CD4-positive, CD25-positive, alpha-beta regulatory T cell (primary cell): Measurements from ENCODE around the gene TUBB. TPM values are rescaled to one million over a fixed set of nuclear protein-coding genes. Genes with fewer than 3 reads are reported as not detected.

Experiments
- ATAC-seq, 2 donors: fragments of 150-1000 bp; cut with Tn5 transposase; one replicate each; pipeline ENCODE4 v1.10.0; 2021; ENCODE audit warnings: low read depth in 2 of 2, moderate number of reproducible peaks in 2 of 2, moderate library complexity in 1 of 2
- DNase-seq, 3 donors: peaks; one replicate each; pipeline versions ENCODE4 v3.0.0 to v3.0.0-alpha.2; 2012 to 2022; ENCODE audit warnings: mixed read lengths in 1 of 3
- H3K27ac ChIP-seq: one replicate; pipeline ENCODE4 v1.7.0; 2013; ENCODE audit warnings: mild to moderate bottlenecking, low read length; ENCODE audit not compliant: insufficient read depth, poor library complexity, severe bottlenecking
- H3K27me3 ChIP-seq: one replicate; pipeline ENCODE4 v1.7.0; 2013; ENCODE audit warnings: low read length; ENCODE audit not compliant: control insufficient read depth, insufficient read depth
- H3K36me3 ChIP-seq: one replicate; pipeline ENCODE4 v1.7.0; 2013; ENCODE audit warnings: mild to moderate bottlenecking, low read length, moderate library complexity; ENCODE audit not compliant: control insufficient read depth, insufficient read depth
- H3K4me1 ChIP-seq: 2 replicates; pipeline ENCODE4 v1.7.0; 2013; ENCODE audit warnings: mild to moderate bottlenecking, low read length; ENCODE audit not compliant: insufficient read depth, control insufficient read depth, poor library complexity, severe bottlenecking
- H3K4me3 ChIP-seq: one replicate; pipeline ENCODE4 v1.7.0; 2013; ENCODE audit warnings: low read depth, mild to moderate bottlenecking, low read length, moderate library complexity
- H3K9me3 ChIP-seq, 2 experiments: 1 replicate in 1 of 2; 2 replicates in 1 of 2; pipeline ENCODE4 v1.7.0; 2013; ENCODE audit warnings: low read length in 2 of 2, mild to moderate bottlenecking in 1 of 2, moderate library complexity in 1 of 2; ENCODE audit not compliant: control insufficient read depth in 2 of 2
- H3K27ac Mint-ChIP-seq, 3 donors: one replicate each; pipeline ENCODE4 v1.8.0; 2020 to 2022; ENCODE audit warnings: mild to moderate bottlenecking in 3 of 3, mixed read lengths in 3 of 3, moderate library complexity in 2 of 3
- H3K27me3 Mint-ChIP-seq: one replicate; pipeline ENCODE4 v1.8.0; 2022; ENCODE audit warnings: mild to moderate bottlenecking, mixed read lengths
- H3K36me3 Mint-ChIP-seq: one replicate; pipeline ENCODE4 v1.8.0; 2020; ENCODE audit warnings: mixed read lengths
- H3K4me1 Mint-ChIP-seq, 4 donors: one replicate each; pipeline ENCODE4 v1.8.0; 2020 to 2022; ENCODE audit warnings: mixed read lengths in 4 of 4, mild to moderate bottlenecking in 1 of 4
- H3K4me3 Mint-ChIP-seq, 4 donors: one replicate each; pipeline ENCODE4 v1.8.0; 2020 to 2022; ENCODE audit warnings: mild to moderate bottlenecking in 4 of 4, mixed read lengths in 4 of 4, moderate library complexity in 3 of 4
- H3K9me3 Mint-ChIP-seq, 7 donors: one replicate each; pipeline ENCODE4 v1.8.0; 2020 to 2022; ENCODE audit warnings: mixed read lengths in 7 of 7, mild to moderate bottlenecking in 3 of 7, moderate library complexity in 2 of 7
- polyA plus RNA-seq, 4 donors: library from polyadenylated mRNA; unstranded; fragments of 300-500 nt; fragmentation: Illumina TruSeq; gene quantifications; one replicate each; pipeline ENCODE4 v1.2.3, GENCODE V29; 2021
- total RNA-seq: library from RNA; stranded (reverse); gene quantifications from one replicate; pipeline ENCODE4 v1.2.3, GENCODE V29; 2022

The TUBB gene
- total and polyA plus RNA-seq, 5 donors from 2014 or later: 119 to 158 (median 134) TPM

DNA sequence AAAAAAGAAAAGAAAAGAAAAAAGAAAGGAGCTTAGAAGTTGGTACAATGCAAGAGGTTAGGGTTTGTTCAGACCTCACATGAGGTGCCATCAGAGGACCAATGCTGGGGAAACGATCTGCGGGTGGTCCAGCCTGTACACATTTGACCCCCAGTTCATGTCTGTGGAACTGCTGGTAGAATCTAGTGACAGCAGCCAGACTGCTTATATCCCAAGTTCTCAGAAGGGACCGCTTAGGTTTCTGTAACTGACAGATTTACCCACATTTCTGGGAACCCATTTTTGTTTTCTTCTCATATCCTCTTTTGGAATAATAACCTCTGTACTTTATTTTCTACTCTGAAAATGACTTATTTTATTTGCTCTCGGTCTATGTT lies 38.4 kb upstream of the TUBB start:
- Mint-ChIP-seq H3K36me3 (peaks cover 48% of the 10 kb centered on the region), H3K4me1 (peaks cover 11 to 40% (median 15%) of the 10 kb centered on the region in 4 donors), H3K27me3 (peaks cover 5% of the 10 kb centered on the region), H3K4me3 (peak overlapping the region; percentile 95 to 100 (median 96)), H3K27ac (peak overlapping the region; percentile 93 to 98 (median 96)), H3K9me3 (peaks cover 0 to 6% (median 0%) of the 10 kb centered on the region in 7 donors)
- peaks cover 24% of the 10 kb centered on the region for H3K36me3 ChIP-seq
- peak overlapping the region; percentile 89 for H3K4me3 ChIP-seq
- no peaks in the 10 kb centered on the region for H3K9me3 ChIP-seq
- peak overlapping the region; percentile 96 for H3K27ac ChIP-seq
- peaks cover 54% of the 10 kb centered on the region for H3K4me1 ChIP-seq
- ATAC-seq: peak; percentile 3
- no peak for DNase-seq
- no peaks in the 10 kb centered on the region for H3K27me3 ChIP-seq

DNA sequence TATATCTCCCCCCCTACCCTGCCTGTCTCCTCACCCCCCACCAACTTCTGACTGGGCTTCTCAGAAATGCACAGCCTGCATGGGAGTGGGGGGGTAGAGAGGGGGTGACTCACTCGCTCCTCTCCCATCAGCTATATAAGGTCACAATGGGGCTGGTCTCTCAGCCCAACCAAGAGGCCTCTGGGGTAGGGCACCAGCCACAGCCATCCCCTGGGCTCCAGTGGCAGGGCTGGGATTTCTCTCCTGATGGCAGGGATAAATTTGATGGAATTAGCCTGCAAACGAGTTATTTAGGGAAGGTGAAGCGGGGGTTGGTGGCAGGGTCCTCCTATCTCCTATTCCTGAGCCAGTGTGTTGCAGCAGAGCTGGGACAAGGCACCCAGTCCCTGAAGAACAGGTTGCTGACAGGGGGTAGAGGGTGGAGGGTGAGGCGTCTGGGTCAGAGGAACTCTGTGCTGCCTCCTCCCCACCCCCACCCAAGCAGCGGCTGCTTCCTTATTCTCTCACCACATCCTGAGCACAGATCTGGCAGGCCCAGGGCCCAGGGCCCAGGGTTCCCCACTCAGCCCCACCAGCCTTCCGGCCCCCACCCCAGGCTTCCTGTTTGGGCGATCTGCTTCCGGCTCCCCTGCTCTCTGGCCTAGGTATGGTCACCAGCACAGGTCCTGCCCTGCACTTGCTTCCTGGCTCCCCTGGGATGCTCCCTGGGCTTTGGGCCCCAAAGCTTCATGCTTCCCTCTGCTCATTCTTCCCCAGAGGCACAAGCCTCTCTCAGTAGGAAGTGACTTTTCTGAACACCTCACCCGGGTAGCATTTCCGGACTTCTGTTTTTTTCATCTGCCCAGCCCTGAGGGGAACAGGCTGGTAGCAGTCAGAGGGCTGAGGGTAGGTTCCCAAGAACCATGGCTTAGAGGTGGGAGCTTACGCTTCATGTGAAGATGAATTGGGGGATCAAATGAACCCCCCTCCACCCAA lies 37.7 kb upstream of the TUBB start:
- H3K9me3 ChIP-seq: no peaks in the 10 kb centered on the region
- H3K27ac ChIP-seq: peak overlapping the region; percentile 96
- peaks cover 18% of the 10 kb centered on the region for H3K36me3 ChIP-seq
- Mint-ChIP-seq H3K27me3 (peaks cover 5% of the 10 kb centered on the region), H3K27ac (peak overlapping the region; percentile 93 to 98 (median 96)), H3K9me3 (peaks cover 0 to 6% (median 0%) of the 10 kb centered on the region in 7 donors), H3K4me3 (peak overlapping the region; percentile 95 to 100 (median 96)), H3K4me1 (peaks cover 11 to 37% (median 14%) of the 10 kb centered on the region in 4 donors), H3K36me3 (peaks cover 45% of the 10 kb centered on the region)
- H3K4me3 ChIP-seq: peak overlapping the region; percentile 89
- no peaks in the 10 kb centered on the region for H3K27me3 ChIP-seq
- ATAC-seq (peak; percentile 71 to 73), DNase-seq (peak; percentile 82 to 96 (median 90))
- H3K4me1 ChIP-seq: peaks cover 58% of the 10 kb centered on the region

DNA sequence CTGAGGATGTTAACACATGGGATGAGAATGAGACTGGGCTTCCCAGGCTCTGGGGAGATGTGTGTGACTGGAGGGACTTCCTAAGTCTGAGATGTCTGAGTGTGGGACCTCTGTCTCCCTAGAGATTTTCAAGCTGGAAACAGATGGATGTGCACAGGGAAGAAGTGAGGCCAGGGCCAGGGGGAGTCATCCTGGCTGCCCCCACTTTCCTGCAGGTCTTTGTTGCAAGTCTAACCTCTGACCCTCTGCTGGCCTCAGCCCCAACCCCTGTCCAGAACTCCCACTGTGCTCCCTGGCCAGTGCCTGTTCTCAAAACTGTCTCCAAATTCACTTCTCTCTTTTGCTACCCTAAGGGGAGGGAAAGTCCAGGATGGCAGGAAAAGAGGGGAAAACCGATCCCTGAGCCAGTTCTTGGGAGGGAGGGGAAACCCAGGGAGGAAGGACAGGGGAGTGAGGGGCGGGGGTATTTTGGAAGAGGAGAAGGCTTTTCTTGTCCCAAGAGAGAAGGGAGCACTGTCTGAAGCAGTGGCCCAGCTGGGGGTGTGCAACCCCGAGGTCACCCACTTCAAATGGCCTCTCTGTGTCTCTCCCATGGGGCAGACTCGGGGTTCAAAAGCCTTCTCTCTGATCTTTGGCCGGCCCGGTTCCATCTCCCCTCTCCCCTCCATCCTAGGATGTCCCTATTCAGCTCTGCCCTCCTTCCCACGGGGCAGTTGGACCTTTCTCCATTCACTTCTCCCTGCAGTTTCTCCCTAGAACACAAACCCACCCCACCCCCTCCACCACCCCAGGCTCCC lies 36.8 kb upstream of the TUBB start:
- peaks cover 10% of the 10 kb centered on the region for H3K36me3 ChIP-seq
- no peaks in the 10 kb centered on the region for H3K9me3 ChIP-seq
- peaks cover 5% of the 10 kb centered on the region for H3K27me3 Mint-ChIP-seq
- peak overlapping the region; percentile 93 to 98 (median 96) for H3K27ac Mint-ChIP-seq
- peak overlapping the region; percentile 95 to 100 (median 96) for H3K4me3 Mint-ChIP-seq
- no peak for DNase-seq
- ATAC-seq: no peak
- H3K4me3 ChIP-seq: peak overlapping the region; percentile 89
- H3K36me3 Mint-ChIP-seq: peaks cover 45% of the 10 kb centered on the region
- H3K9me3 Mint-ChIP-seq: peaks cover 0 to 6% (median 0%) of the 10 kb centered on the region in 7 donors
- H3K27me3 ChIP-seq: no peaks in the 10 kb centered on the region
- H3K27ac ChIP-seq: peak overlapping the region; percentile 96
- peaks cover 11 to 47% (median 19%) of the 10 kb centered on the region in 4 donors for H3K4me1 Mint-ChIP-seq
- H3K4me1 ChIP-seq: peaks cover 68% of the 10 kb centered on the region

DNA sequence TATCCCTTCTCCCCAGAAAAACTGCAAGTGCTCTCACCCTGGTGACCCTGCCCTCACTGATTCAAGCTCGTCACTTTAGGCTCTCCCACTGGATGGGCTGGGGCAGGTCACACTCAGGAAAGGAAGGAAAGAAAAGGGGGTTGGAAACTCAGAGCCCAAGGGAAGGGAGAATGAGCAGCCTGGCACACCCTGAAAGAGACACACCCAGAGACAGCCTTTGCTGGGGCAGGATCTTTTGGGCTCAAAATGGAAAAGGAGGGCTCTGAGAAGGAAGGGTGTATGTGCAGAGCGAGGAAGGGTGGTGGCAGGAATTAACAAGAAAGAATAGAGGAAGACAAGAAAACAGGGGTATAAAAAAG lies 36.2 kb upstream of the TUBB start:
- H3K36me3 Mint-ChIP-seq: peaks cover 43% of the 10 kb centered on the region

DNA sequence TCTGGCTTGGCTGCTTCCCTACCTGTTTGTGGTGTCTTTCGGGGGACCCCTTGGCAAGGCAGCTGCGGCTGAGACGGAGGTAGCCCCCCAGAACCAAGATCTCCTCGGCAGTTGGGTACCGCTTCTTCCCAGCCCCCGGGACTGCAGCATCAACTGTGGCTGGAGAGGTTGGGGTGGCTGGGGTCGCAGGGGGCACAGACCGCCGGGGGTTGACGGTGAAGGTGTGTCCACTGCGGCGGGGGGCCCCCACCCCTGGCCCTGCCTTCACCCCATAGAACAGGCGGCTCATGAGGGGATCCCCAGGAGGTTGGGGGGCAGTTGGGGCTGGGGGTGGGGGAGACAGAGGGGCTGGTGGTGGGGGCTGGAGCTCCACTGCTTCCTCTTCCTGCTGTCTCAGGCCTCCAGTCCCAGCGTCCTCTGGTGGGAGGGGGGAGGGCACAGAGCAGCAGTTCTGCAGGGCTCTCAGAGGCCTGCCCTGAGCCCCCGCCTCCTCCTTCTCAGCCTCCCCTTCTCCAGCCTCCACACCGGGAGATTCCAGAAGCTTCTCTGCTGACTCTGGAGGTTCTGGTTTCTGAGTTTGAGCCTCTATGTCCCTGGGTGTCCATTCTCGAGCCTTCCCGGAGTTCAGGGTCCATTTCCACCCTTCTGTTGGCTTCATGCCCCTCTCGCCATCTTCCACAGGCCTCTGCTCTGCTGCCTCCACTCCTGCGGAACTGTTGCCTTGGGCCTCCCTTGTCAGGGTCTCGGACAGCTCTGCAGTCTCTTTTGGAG lies 35.6 kb upstream of the TUBB start:
- peak overlapping the region; percentile 95 to 100 (median 96) for H3K4me3 Mint-ChIP-seq
- H3K4me1 ChIP-seq: peaks cover 73% of the 10 kb centered on the region
- no peaks in the 10 kb centered on the region for H3K27me3 ChIP-seq
- peaks cover 0 to 6% (median 0%) of the 10 kb centered on the region in 7 donors for H3K9me3 Mint-ChIP-seq
- H3K9me3 ChIP-seq: no peaks in the 10 kb centered on the region
- no peak for ATAC-seq
- H3K27ac ChIP-seq: peak overlapping the region; percentile 96
- peaks cover 5% of the 10 kb centered on the region for H3K27me3 Mint-ChIP-seq
- DNase-seq: peak; percentile 36 to 80 (median 41)
- peaks cover 5% of the 10 kb centered on the region for H3K36me3 ChIP-seq
- H3K27ac Mint-ChIP-seq: peak overlapping the region; percentile 98 to 99 (median 98)
- H3K4me1 Mint-ChIP-seq: peaks cover 5 to 48% (median 21%) of the 10 kb centered on the region in 4 donors
- H3K36me3 Mint-ChIP-seq: peaks cover 40% of the 10 kb centered on the region
- H3K4me3 ChIP-seq: peak overlapping the region; percentile 97

More for the DNA sequence above, 36.2 kb upstream of the TUBB start:
- Histone ChIP-seq H3K9me3 (no peaks in the 10 kb centered on the region), H3K36me3 (peaks cover 5% of the 10 kb centered on the region), H3K4me1 (peaks cover 73% of the 10 kb centered on the region), H3K27ac (peak overlapping the region; percentile 96), H3K27me3 (no peaks in the 10 kb centered on the region), H3K4me3 (peak overlapping the region; percentile 89)
- DNase-seq: no peak
- Mint-ChIP-seq H3K27ac (peak overlapping the region; percentile 93 to 98 (median 96)), H3K9me3 (peaks cover 0 to 6% (median 0%) of the 10 kb centered on the region in 7 donors), H3K4me3 (peak overlapping the region; percentile 95 to 100 (median 96)), H3K4me1 (peaks cover 8 to 48% (median 21%) of the 10 kb centered on the region in 4 donors), H3K27me3 (peaks cover 5% of the 10 kb centered on the region)
- ATAC-seq: no peak

DNA sequence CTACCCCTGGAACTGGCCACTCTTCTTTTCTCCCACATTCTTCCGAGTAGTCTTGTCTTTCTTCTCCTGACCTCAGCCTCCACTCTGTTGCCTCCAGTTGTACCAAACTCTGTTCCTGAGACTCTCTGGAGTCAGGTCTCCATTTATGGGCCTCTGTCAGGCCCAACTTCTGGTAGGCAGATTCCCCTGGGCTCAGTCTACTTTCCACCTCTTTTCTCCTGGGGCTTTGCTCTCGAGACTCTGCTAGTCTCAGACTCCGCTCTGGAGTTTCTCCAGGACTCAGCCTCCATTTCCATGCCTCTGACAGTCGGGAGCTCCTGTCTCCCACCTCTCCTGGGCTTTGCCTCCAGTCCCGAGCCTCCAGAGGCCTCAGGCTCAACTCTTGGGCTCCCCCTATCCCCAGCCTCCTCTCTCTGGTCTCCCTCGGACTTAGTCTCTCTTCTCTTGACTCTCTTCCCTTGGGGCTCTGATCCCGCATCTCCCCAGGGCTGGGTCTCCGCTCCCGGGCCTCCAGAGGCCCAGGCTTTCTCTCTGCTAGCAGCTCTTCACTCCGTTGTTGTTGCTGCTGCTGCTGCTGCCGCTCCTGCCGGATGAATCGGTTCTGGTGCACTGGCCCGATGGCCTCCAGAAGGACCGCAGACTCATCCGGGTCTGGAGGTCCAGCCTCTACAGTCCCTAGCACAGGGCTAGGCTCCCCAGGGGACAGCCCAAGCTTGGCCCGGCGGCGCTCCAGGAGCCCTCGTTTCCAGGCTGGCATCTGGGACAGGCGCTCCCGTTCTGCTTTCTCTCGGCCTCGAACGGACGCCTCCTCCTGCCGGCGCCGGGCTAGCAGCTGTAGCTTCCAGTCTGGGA lies 34.8 kb upstream of the TUBB start:
- Histone ChIP-seq H3K27ac (peak overlapping the region; percentile 96), H3K9me3 (no peaks in the 10 kb centered on the region), H3K4me1 (peaks cover 73% of the 10 kb centered on the region), H3K4me3 (peak overlapping the region; percentile 97), H3K36me3 (no peaks in the 10 kb centered on the region), H3K27me3 (no peaks in the 10 kb centered on the region)
- H3K4me1 Mint-ChIP-seq: peaks cover 9 to 48% (median 24%) of the 10 kb centered on the region in 4 donors
- H3K27ac Mint-ChIP-seq: peak overlapping the region; percentile 98 to 99 (median 98)
- DNase-seq (peak in 1 of 3 donors; percentile 41), ATAC-seq (no peak)
- peaks cover 0 to 6% (median 0%) of the 10 kb centered on the region in 7 donors for H3K9me3 Mint-ChIP-seq
- H3K4me3 Mint-ChIP-seq: peak overlapping the region; percentile 95 to 100 (median 96)
- peaks cover 5% of the 10 kb centered on the region for H3K27me3 Mint-ChIP-seq
- H3K36me3 Mint-ChIP-seq: peaks cover 36% of the 10 kb centered on the region
